K562 (cell line): ENCODE data around the gene PLXND1. TPM values are rescaled to one million over a fixed set of nuclear protein-coding genes. Genes with fewer than 3 reads are reported as not detected.
A peak's percentile ranks its signal among the peaks of the same experiment; 100 is the strongest.

Experiments used
- ATAC-seq: fragments of 200-7000 bp; cut with Tn5 transposase; 3 replicates; pipeline ENCODE4 v1.9.1; 2020; ENCODE audit warnings: moderate library complexity
- BruUV-seq: library from RNA; stranded (reverse); fragments of 400-500 nt; replicated peaks from 2 replicates; lab custom pipeline; 2021; lab: Mats Ljungman, UMichigan
- CTCF ChIA-PET: fragments of 300-600 bp; formaldehyde crosslinking; extraction: SDS; loops from one replicate; lab custom pipeline; 2021; ENCODE audit warnings: low intra/inter-chr PET ratio; lab: Yijun Ruan, JAX
- POLR2A ChIA-PET: fragments of 300-600, 350-650 bp; sonication (Branson Sonifier 250); formaldehyde crosslinking; extraction: SDS; loops from one replicate; lab custom pipeline; 2021; ENCODE audit warnings: antibody characterized with exemption, inconsistent platforms; lab: Yijun Ruan, JAX
- DNase-seq, 4 experiments: peaks; one replicate each; pipeline versions ENCODE4 v3.0.0 to v3.0.0-alpha.2; 2011 to 2018; ENCODE audit warnings: low spot score in 3 of 4, mixed read lengths in 3 of 4; ENCODE audit errors: extremely low read depth in 1 of 4
- FAIRE-seq: peaks from 2 replicates; lab custom pipeline; 2011; peaks lifted over from hg19 to GRCh38; lab: Jason Lieb, UNC
- H2AFZ ChIP-seq: 2 replicates; pipeline ENCODE4 v1.6.0; 2011; ENCODE audit warnings: low read depth, low read length, control low read depth, inconsistent platforms
- H3K27ac ChIP-seq: fragments of 200-600 bp; 3 replicates; pipeline ENCODE4 v1.8.0; 2011; ENCODE audit warnings: low read depth, mild to moderate bottlenecking, control low read depth, inconsistent platforms, low read length, moderate library complexity, mixed read lengths; ENCODE audit errors: extremely low read depth
- H3K27me3 ChIP-seq, 2 experiments: fragments of 300-600 bp in 1 of 2; 2 replicates in 1 of 2; 3 replicates in 1 of 2; pipeline versions ENCODE4 v1.6.0 to v1.8.0; 2011; ENCODE audit warnings: inconsistent platforms in 2 of 2, low read length in 2 of 2, mild to moderate bottlenecking in 1 of 2, mixed read lengths in 1 of 2, moderate library complexity in 1 of 2; ENCODE audit not compliant: control insufficient read depth in 2 of 2, insufficient read depth in 2 of 2
- H3K36me3 ChIP-seq: fragments of 300-600 bp; 3 replicates; pipeline ENCODE4 v1.8.0; 2011; ENCODE audit warnings: mild to moderate bottlenecking, low read length, inconsistent platforms; ENCODE audit not compliant: control insufficient read depth, insufficient read depth
- H3K4me1 ChIP-seq, 2 experiments: fragments of 200-600 bp in 1 of 2; replicated peaks in 1 of 2; 2 replicates in 1 of 2; 3 replicates in 1 of 2; pipeline versions ENCODE4 v1.5.1 to v1.8.0; 2011; ENCODE audit warnings: inconsistent platforms in 2 of 2, low read length in 2 of 2, mild to moderate bottlenecking in 1 of 2, mixed read lengths in 1 of 2, moderate library complexity in 1 of 2; ENCODE audit not compliant: control insufficient read depth in 2 of 2, insufficient read depth in 2 of 2
- H3K4me2 ChIP-seq: 2 replicates; pipeline ENCODE4 v1.6.1; 2011; ENCODE audit warnings: low read length, control low read depth, inconsistent platforms, mixed read lengths; ENCODE audit not compliant: insufficient read depth
- H3K4me3 ChIP-seq: fragments of 200-600 bp; sonication (generic), shearing (Covaris generic); 2 replicates; pipeline ENCODE4 v1.5.1; 2016; ENCODE audit warnings: control low read depth, inconsistent platforms
- H3K79me2 ChIP-seq: fragments of 200-600 bp; 3 replicates; pipeline ENCODE4 v1.8.0; 2011; ENCODE audit warnings: low read length, inconsistent platforms; ENCODE audit not compliant: control insufficient read depth, insufficient read depth
- H3K9ac ChIP-seq, 2 experiments: 2 replicates each; pipeline versions ENCODE4 v1.6.0 to v1.6.1; 2011; ENCODE audit warnings: low read depth in 2 of 2, low read length in 2 of 2, control low read depth in 1 of 2, inconsistent platforms in 1 of 2, mild to moderate bottlenecking in 1 of 2, mixed read lengths in 1 of 2; ENCODE audit not compliant: insufficient read depth in 1 of 2
- H3K9me1 ChIP-seq: one replicate; pipeline ENCODE4 v1.6.0; 2011; ENCODE audit warnings: inconsistent platforms, mild to moderate bottlenecking, low read length, moderate library complexity; ENCODE audit not compliant: control insufficient read depth, insufficient read depth
- H3K9me3 ChIP-seq: replicated peaks from 2 replicates; pipeline ENCODE4 v1.5.1; 2011; ENCODE audit warnings: low read depth, low read length, inconsistent platforms; ENCODE audit not compliant: control insufficient read depth, insufficient read depth
- H4K20me1 ChIP-seq: replicated peaks from 2 replicates; pipeline ENCODE4 v1.6.1; 2011; ENCODE audit warnings: low read length, inconsistent platforms, mixed read lengths; ENCODE audit not compliant: control insufficient read depth, insufficient read depth
- ERF ChIP-seq: fragments of 450-650 bp; formaldehyde crosslinking; IDR thresholded peaks from 2 replicates; pipeline ENCODE4 v1.4.0; 2020; ENCODE audit warnings: mild to moderate bottlenecking, mixed read lengths
- ETV1 ChIP-seq: fragments of 450-650 bp; conservative IDR thresholded peaks from 2 replicates; pipeline ENCODE4 v1.6.1; 2016; ENCODE audit warnings: missing genetic modification characterization, control low read depth, low read depth, missing compliant biosample characterization
- MAFG ChIP-seq: fragments of 450-650 bp; conservative IDR thresholded peaks from 2 replicates; pipeline ENCODE4 v1.6.1; 2016; ENCODE audit warnings: missing genetic modification characterization, missing compliant biosample characterization
- MLX ChIP-seq, 2 experiments: fragments of 450-650 bp in 1 of 2; sonication (generic) in 1 of 2; formaldehyde crosslinking; conservative IDR thresholded peaks; 2 replicates each; pipeline versions ENCODE4 v1.4.0 to v1.8.1; 2020 to 2022; ENCODE audit warnings: mild to moderate bottlenecking in 1 of 2, missing genetic modification reagents in 1 of 2
- MTA2 ChIP-seq: fragments of 450-650 bp; IDR thresholded peaks from 2 replicates; pipeline ENCODE4 v1.6.1; 2016; ENCODE audit warnings: low read depth
- PML ChIP-seq: IDR thresholded peaks from 2 replicates; pipeline ENCODE4 v1.6.1; 2012; ENCODE audit warnings: low read length, inconsistent platforms
- RBM14 ChIP-seq: fragments of 200-400 bp; formaldehyde crosslinking; IDR thresholded peaks from 2 replicates; pipeline ENCODE4 v1.6.1; 2018; ENCODE audit warnings: low read depth, mild to moderate bottlenecking, low read length, moderate library complexity, borderline replicate concordance; ENCODE audit not compliant: insufficient read depth
- TCF3 ChIP-seq: sonication (generic); formaldehyde crosslinking; IDR thresholded peaks from 2 replicates; pipeline ENCODE4 v1.4.0; 2020; ENCODE audit warnings: mild to moderate bottlenecking, missing genetic modification reagents
- ZNF41 ChIP-seq: fragments of 250-450 bp; sonication (Bioruptor Pico); conservative IDR thresholded peaks from 2 replicates; pipeline ENCODE4 v1.4.0; 2020; ENCODE audit warnings: mild to moderate bottlenecking
- ZNF592 ChIP-seq: fragments of 450-650 bp; IDR thresholded peaks from 2 replicates; pipeline ENCODE4 v1.6.1; 2017; ENCODE audit warnings: antibody characterized with exemption, mild to moderate bottlenecking
- WGBS: fragments of 100-300 bp; shearing (Covaris generic); methylation state at CpG from one replicate; pipeline ENCODE4 v1.1.6; 2016; ENCODE audit warnings: low coverage, mixed read lengths; ENCODE audit not compliant: insufficient coverage; ENCODE audit errors: missing lambda C conversion rate; 5-methylcytosine and 5-hydroxymethylcytosine counted together
- in situ Hi-C: fragments of 300-500 bp; cut with MboI; formaldehyde crosslinking; loops from 4 replicates; pipeline ENCODE4 v1.15.0; 2018; ENCODE audit warnings: inconsistent platforms, mixed read lengths
- intact Hi-C: fragments of 100-400 bp; cut with micrococcal nuclease; formaldehyde crosslinking; loops from 2 replicates; pipeline ENCODE4 v1.14.2; 2022
- polyA plus RNA-seq, 8 experiments: library from polyadenylated mRNA; depleted of rRNA in 4 of 8; stranded (reverse) in 5 of 8; unstranded in 3 of 8; fragments of >200 nt; fragmentation: Nextera tagmentation in 2 of 8; fragmentation: Illumina TruSeq in 1 of 8; extraction: Ambion mirVana in 2 of 8; extraction: Trizol in 1 of 8; gene quantifications; 2 replicates each; pipeline versions ENCODE4 v1.2.1 to v1.2.3, GENCODE V29; 2011 to 2014; ENCODE audit warnings: inconsistent platforms in 1 of 8, missing spikeins in 1 of 8
- total RNA-seq, 7 experiments: library from RNA; depleted of rRNA in 6 of 7; stranded (reverse); fragments of >200 nt in 6 of 7; fragmentation: Illumina TruSeq in 2 of 7; extraction: Trizol in 2 of 7; gene quantifications; 2 replicates each; pipeline versions ENCODE4 v1.2.1 to v1.2.3, GENCODE V29; 2011 to 2021; ENCODE audit warnings: low replicate concordance in 1 of 7

The PLXND1 gene
- total and polyA plus RNA-seq, 9 of the 15 experiments (the other 6 are each of a cell fraction or from before 2014, with no cell fraction given) = 0.34 to 28.8 (median 14.0) TPM

GRCh38 chr3:129590215-129590614, 16.3 kb downstream of the PLXND1 start:
- no peak for ATAC-seq
- POLR2A ChIA-PET = interaction anchor here (0.8 kb wide), 1 partner anchor 21 kb away, joined by 3 read pairs; no protein-coding TSS in a partner anchor
- H3K27ac ChIP-seq = no peak overlapping the region
- CTCF ChIA-PET = no interaction called here
- peaks cover 9 to 63% of the 10 kb centered on the region in 2 experiments; a peak in 4 of 5 replicates for H3K4me1 ChIP-seq
- BruUV-seq = no TSS peak
- no peak overlapping the region for H2AFZ ChIP-seq
- no peak for DNase-seq
- FAIRE-seq = no peak
- no peak overlapping the region for H3K4me2 ChIP-seq
- H3K4me3 ChIP-seq = no peak overlapping the region
- TF ChIP-seq ETV1 (tag) (no peak), MAFG (tag) (no peak)
- H4K20me1 ChIP-seq = no peaks in the 10 kb centered on the region
- intact Hi-C loops = no loop called here
- H3K9ac ChIP-seq = 0 out of 4 replicates have a peak overlapping the region, but pooled peaks of 1 of the 2 experiments have one; percentile 55
- no peaks in the 10 kb centered on the region for H3K9me3 ChIP-seq
- in situ Hi-C loops = no loop called here
- H3K27me3 ChIP-seq = no peaks in the 10 kb centered on the region
- WGBS = 81% methylated on average over 6 of the region's 8 CpGs
- H3K36me3 ChIP-seq = peaks cover 8% of the 10 kb centered on the region; the same call in 1 of the 3 replicates
- H3K79me2 ChIP-seq = no peaks in the 10 kb centered on the region; the same call in 1 of the 3 replicates
- H3K9me1 ChIP-seq = no peaks in the 10 kb centered on the region

- H3K4me1 ChIP-seq = peaks cover 9 to 55% of the 10 kb centered on the region in 2 experiments; a peak in 4 of 5 replicates
- H3K27ac ChIP-seq = no peak overlapping the region
- no TSS peak for BruUV-seq
- no peak overlapping the region for H3K4me2 ChIP-seq
- no peak overlapping the region; a peak in 1 of 4 replicates for H3K9ac ChIP-seq
- ChIA-PET POLR2A (no interaction called here), CTCF (no interaction called here)
- no peaks in the 10 kb centered on the region for H4K20me1 ChIP-seq
- in situ Hi-C loops = no loop called here
- peaks cover 22% of the 10 kb centered on the region; the same call in 2 of the 3 replicates for H3K36me3 ChIP-seq
- no peaks in the 10 kb centered on the region; the same call in 1 of the 3 replicates for H3K79me2 ChIP-seq
- H2AFZ ChIP-seq = no peak overlapping the region
- 81% methylated on average over 8 of the region's 10 CpGs for WGBS
- FAIRE-seq (no peak), DNase-seq (no peak), ATAC-seq (no peak)
- H3K27me3 ChIP-seq = no peaks in the 10 kb centered on the region
- H3K9me3 ChIP-seq = no peaks in the 10 kb centered on the region
- no peak overlapping the region for H3K4me3 ChIP-seq
- intact Hi-C loops = no loop called here
- H3K9me1 ChIP-seq = no peaks in the 10 kb centered on the region
- TF ChIP-seq ERF (no peak), MTA2 (no peak), RBM14 (no peak), TCF3 (no peak), MLX (CRISPR knock-in tag; conservative IDR thresholded peaks at IDR 0.05) (no peak), PML (no peak), ZNF41 (CRISPR knock-in tag) (no peak), ZNF592 (no peak)
Observed at GRCh38 chr3:129587566-129588210, 18.8 kb downstream of the PLXND1 start.
